Colonic mucosa (tissue), 4 donors: ENCODE measurements around the gene GPR137. TPM values are rescaled to one million over a fixed set of nuclear protein-coding genes. Genes with fewer than 3 reads are reported as not detected.
A peak's percentile ranks its signal among the peaks of the same experiment; 100 is the strongest.

Experiments
- DNase-seq: peaks from one replicate; pipeline ENCODE4 v3.0.0-alpha.2; 2020
- H3K27ac ChIP-seq: fragments of 200-600 bp; one replicate; pipeline ENCODE4 v1.8.0; 2021
- H3K27me3 ChIP-seq: fragments of 200-600 bp; one replicate; pipeline ENCODE4 v1.8.0; 2021
- H3K36me3 ChIP-seq: fragments of 200-600 bp; one replicate; pipeline ENCODE4 v1.8.0; 2021
- H3K4me1 ChIP-seq: fragments of 200-600 bp; one replicate; pipeline ENCODE4 v1.8.0; 2021; ENCODE audit warnings: mild to moderate bottlenecking
- H3K4me3 ChIP-seq: fragments of 200-600 bp; one replicate; pipeline ENCODE4 v1.8.0; 2021
- H3K9ac ChIP-seq, 2 donors: one replicate each; pipeline ENCODE4 v1.7.0; 2013; ENCODE audit warnings: control low read depth in 2 of 2, low read depth in 2 of 2, low read length in 2 of 2
- H3K9me3 ChIP-seq: fragments of 200-600 bp; one replicate; pipeline ENCODE4 v1.8.0; 2021
- CTCF ChIP-seq: fragments of 200-600 bp; IDR thresholded peaks from one replicate; pipeline ENCODE4 v1.8.0; 2022; ENCODE audit warnings: antibody characterized with exemption, mild to moderate bottlenecking
- intact Hi-C: fragments of 100-400 bp; cut with DNase I; formaldehyde crosslinking; loops from one replicate; pipeline ENCODE4 v1.14.1; 2022
- total RNA-seq, 2 donors: library from RNA; stranded (reverse); fragmentation: NEBNext Ultra II Directional in 1 of 2; extraction: Animal tissue kit (Norgen Biotek cat#: 25700) in 1 of 2; gene quantifications; one replicate each; pipeline ENCODE4 v1.2.1, GENCODE V29; 2021
- donor health status: healthy.
- donor health status: DM: no; HTN: no; CAD: no.
- donor health status: DM: no; HTN: no; CAD: no.

The GPR137 gene
- total RNA-seq, 2 donors from 2014 or later = 36.0 to 58.8 TPM

DNA sequence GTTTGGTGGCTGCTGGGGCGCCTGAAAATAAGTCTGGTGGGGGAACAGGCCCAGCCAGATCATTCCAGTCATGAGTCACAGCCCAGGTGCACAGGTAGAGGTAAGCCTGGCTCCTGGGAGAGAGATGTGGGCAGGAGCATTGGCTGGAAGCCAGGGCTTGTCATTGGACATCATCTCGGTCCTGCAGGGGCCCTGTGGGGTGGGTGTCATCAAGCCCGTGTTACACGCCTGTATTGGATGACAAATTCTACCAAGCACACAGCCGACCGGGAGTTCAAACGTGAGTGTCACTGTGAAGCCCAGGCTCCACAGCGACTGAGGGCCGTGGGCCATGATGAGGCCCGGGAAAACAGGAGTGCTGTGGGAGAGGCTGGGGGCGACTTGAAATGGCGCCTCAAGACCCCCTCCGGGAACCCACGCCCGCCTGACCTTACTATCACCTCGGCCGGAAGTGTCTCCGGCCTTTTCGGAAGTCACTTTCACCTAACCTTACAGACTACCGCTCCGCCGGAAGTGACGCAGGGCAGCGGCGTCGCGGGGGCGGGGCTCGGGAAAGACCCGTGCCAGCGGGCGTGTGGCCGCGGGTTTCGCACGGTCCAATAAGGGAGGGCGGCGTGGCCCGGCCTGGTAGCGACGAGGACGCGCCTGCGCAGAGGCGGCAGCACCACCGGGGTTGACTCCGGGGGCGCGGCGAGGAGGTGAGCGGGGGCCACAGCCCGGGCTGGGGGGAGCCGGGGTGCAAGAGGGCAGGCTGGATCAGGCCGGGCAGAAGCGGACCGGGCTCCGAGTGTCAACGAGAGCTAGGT, 45.0 kb upstream of the GPR137 start, which contains the start of gene FKBP2:
TSS of gene FKBP2 (plus strand) at position 661 of the 806 bp plus-strand sequence. CDS start 1,293 bp downstream, outside the sequence.
- Histone ChIP-seq H3K4me3 (peak within 1 kb of the TSS; percentile 95), H3K9ac (peak within 1 kb of the TSS; percentile 92 to 95), H3K9me3 (no peaks in the 10 kb centered on the region), H3K27ac (peak within 1 kb of the TSS; percentile 98), H3K4me1 (peaks cover 21% of the 10 kb centered on the region), H3K36me3 (no peaks in the 10 kb centered on the region), H3K27me3 (no peaks in the 10 kb centered on the region)
- intact Hi-C loops = no loop called here
- no peak for TF ChIP-seq CTCF
- DNase-seq = peak; percentile 97

DNA sequence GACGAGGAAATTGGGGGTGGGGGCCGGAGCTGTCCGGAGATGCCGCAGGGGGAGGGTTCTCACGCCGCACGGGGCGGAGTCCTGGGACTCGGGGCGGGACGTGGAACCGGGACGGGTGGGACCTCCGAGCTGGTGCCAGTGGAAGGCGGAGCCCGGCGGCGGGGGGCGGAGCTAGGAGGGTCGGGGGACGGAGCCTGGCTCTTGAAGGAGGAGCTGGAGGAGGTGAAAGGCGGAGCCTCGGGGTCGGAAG, 44.5 kb upstream of the GPR137 start:
- Histone ChIP-seq H3K36me3 (no peaks in the 10 kb centered on the region), H3K4me3 (peak overlapping the region; percentile 95), H3K27ac (peak overlapping the region; percentile 98), H3K4me1 (peaks cover 20% of the 10 kb centered on the region), H3K27me3 (no peaks in the 10 kb centered on the region), H3K9ac (peak overlapping the region; percentile 84 to 86), H3K9me3 (no peaks in the 10 kb centered on the region)
- DNase-seq = peak; percentile 100
- intact Hi-C loops = no loop called here
- TF ChIP-seq CTCF = no peak

DNA sequence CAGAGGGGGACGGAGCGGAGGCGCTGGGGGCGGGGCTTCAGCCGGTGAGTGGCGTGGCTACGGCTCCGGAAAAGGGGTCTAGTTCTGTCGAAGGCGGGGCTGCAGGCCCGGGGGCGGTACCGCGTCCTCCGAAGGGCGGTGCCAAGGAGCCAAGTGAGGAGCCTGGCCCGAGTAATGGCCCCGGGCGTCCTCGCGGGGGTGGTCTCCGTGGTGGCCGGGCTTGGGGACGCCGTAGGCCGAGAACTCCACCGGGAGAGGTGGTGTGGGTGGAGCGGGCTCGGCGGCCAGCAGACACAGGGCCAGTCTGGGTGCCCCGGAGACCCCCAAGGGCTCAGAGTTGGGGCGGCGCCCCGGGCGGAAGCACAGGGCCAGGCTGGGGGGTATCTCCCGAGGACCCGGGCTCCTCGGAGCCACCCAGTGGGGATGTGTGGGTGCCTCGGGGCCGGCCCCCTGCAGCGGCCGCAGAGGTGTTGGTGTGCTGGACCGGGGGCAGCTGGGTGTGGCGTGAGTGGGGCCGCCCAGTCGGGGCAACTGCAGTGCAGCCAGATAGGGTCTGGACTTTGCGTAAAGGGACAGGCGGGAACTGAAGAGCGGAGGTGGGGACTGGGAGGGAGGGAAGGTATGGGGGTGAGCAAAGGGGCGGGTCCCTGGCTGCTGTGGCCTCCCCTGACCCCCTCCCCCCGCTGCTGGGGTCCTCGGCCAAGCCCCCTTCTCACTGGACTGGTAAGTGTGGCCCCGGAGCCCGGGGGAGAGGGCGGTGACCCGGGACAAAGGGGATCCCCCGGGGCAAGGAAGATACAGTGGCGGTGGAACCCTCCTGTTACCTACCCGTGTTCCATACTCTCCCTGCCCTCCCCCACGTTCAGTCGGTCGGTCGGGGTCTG, 43.9 kb upstream of the GPR137 start:
- peak overlapping the region; percentile 92 to 95 for H3K9ac ChIP-seq
- intact Hi-C loops = no loop called here
- H3K4me3 ChIP-seq = peak overlapping the region; percentile 95
- H3K4me1 ChIP-seq = peaks cover 20% of the 10 kb centered on the region
- TF ChIP-seq CTCF = no peak
- H3K9me3 ChIP-seq = no peaks in the 10 kb centered on the region
- no peaks in the 10 kb centered on the region for H3K36me3 ChIP-seq
- H3K27ac ChIP-seq = peak overlapping the region; percentile 96
- DNase-seq = peak; percentile 74
- H3K27me3 ChIP-seq = no peaks in the 10 kb centered on the region

DNA sequence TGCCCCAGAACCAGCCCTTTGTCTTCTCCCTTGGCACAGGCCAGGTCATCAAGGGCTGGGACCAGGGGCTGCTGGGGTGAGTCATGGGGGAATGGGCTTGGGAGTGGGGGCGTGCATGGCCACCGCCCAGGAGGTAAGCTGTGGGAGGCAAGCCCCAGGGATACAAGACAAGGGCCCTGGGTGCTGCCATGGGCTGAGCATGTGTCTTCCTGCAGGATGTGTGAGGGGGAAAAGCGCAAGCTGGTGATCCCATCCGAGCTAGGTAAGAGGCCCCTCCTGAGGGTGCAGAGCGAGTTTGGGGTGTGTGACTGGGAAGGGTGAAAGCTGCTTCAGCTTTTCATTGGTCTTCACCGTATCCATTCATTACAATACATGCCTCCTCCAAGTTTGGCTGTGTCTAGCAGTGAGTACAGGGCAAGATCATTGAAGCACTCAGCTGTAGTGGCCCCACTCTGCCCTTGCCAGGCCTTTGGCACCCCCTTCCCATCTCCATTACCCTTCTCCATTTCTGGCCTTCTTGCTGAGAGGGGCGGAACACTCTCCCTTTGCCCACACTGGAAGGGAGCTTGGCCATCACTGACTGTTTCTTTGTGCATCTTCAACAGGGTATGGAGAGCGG, 42.3 kb upstream of the GPR137 start:
- Histone ChIP-seq H3K27ac (peak overlapping the region; percentile 96), H3K9ac (peak overlapping the region; percentile 36 to 92), H3K4me1 (peaks cover 12% of the 10 kb centered on the region), H3K36me3 (no peaks in the 10 kb centered on the region), H3K4me3 (peak overlapping the region; percentile 95), H3K27me3 (no peaks in the 10 kb centered on the region), H3K9me3 (no peaks in the 10 kb centered on the region)
- no peak for DNase-seq
- TF ChIP-seq CTCF = no peak
- intact Hi-C loops = no loop called here

DNA sequence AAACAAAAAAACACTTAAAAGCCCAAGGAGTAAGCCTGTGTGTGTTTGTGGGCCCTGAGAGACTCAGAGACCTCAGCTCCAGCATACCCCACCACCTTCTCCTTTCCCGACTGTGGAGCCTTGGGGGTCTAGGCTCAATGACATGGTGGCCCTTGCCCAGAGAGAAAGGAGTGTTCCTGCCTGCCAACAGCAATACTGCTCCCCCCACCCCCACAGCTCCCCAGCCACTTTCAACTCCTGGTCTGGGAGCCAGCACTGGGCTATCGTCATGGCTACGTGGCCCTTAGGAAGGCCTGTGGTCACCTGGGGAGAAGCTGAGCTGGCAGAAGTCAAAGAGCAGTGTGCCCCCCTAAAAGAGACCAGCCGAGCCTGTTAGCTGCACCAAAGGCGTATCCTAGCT, 41.5 kb upstream of the GPR137 start:
- no peaks in the 10 kb centered on the region for H3K9me3 ChIP-seq
- H3K36me3 ChIP-seq = no peaks in the 10 kb centered on the region
- no peaks in the 10 kb centered on the region for H3K27me3 ChIP-seq
- peaks cover 12% of the 10 kb centered on the region for H3K4me1 ChIP-seq
- H3K27ac ChIP-seq = no peak overlapping the region
- no peak for TF ChIP-seq CTCF
- H3K9ac ChIP-seq = no peak overlapping the region
- no peak overlapping the region for H3K4me3 ChIP-seq
- DNase-seq = no peak
- intact Hi-C loops = no loop called here
